K562 (cell line): ENCODE results near the gene CFAP251. TPM values are rescaled to one million over a fixed set of nuclear protein-coding genes. Genes with fewer than 3 reads are reported as not detected.

Experiments
- EZH2 ChIP-seq: IDR thresholded peaks from 2 replicates; pipeline ENCODE4 v1.6.1; 2012; ENCODE audit warnings: low read depth, mild to moderate bottlenecking, inconsistent platforms, low read length, borderline replicate concordance
- HDGF ChIP-seq: fragments of 450-650 bp; IDR thresholded peaks from 2 replicates; pipeline ENCODE4 v1.6.1; 2016
- LARP7 ChIP-seq: fragments of 450-650 bp; IDR thresholded peaks from 2 replicates; pipeline ENCODE4 v1.6.1; 2016
- MGA ChIP-seq: fragments of 450-650 bp; IDR thresholded peaks from 2 replicates; pipeline ENCODE4 v1.6.1; 2016; ENCODE audit warnings: mild to moderate bottlenecking, moderate library complexity
- MXI1 ChIP-seq: IDR thresholded peaks from 2 replicates; pipeline ENCODE4 v1.6.1; 2011; ENCODE audit warnings: low read depth, mild to moderate bottlenecking, improper control_type of control experiment, low read length
- NBN ChIP-seq: fragments of 450-650 bp; IDR thresholded peaks from 2 replicates; pipeline ENCODE4 v1.6.1; 2016; ENCODE audit warnings: low read depth, mild to moderate bottlenecking
- polyA plus RNA-seq, 8 experiments: library from polyadenylated mRNA; depleted of rRNA in 4 of 8; stranded (reverse) in 5 of 8; unstranded in 3 of 8; fragments of >200 nt; fragmentation: Nextera tagmentation in 2 of 8; fragmentation: Illumina TruSeq in 1 of 8; extraction: Ambion mirVana in 2 of 8; extraction: Trizol in 1 of 8; gene quantifications; 2 replicates each; pipeline versions ENCODE4 v1.2.1 to v1.2.3, GENCODE V29; 2011 to 2014; ENCODE audit warnings: inconsistent platforms in 1 of 8, missing spikeins in 1 of 8
- total RNA-seq, 7 experiments: library from RNA; depleted of rRNA in 6 of 7; stranded (reverse); fragments of >200 nt in 6 of 7; fragmentation: Illumina TruSeq in 2 of 7; extraction: Trizol in 2 of 7; gene quantifications; 2 replicates each; pipeline versions ENCODE4 v1.2.1 to v1.2.3, GENCODE V29; 2011 to 2021; ENCODE audit warnings: low replicate concordance in 1 of 7
- TF ChIP-seq, protein P1 (sequence below), 2 experiments: IDR thresholded peaks in 1 of 2; conservative IDR thresholded peaks in 1 of 2; 2 replicates each; pipeline ENCODE4 v1.6.1; 2016; ENCODE audit warnings: low read depth in 2 of 2, mild to moderate bottlenecking in 1 of 2, missing compliant biosample characterization in 1 of 2, missing genetic modification characterization in 1 of 2, moderate library complexity in 1 of 2
- TF ChIP-seq, protein P2 (sequence below), 2 experiments: fragments of 450-650 bp in 1 of 2; IDR thresholded peaks; 2 replicates each; pipeline ENCODE4 v1.6.1; 2011 to 2017; ENCODE audit warnings: low read depth in 2 of 2, antibody characterized with exemption in 1 of 2, borderline replicate concordance in 1 of 2, low read length in 1 of 2, mild to moderate bottlenecking in 1 of 2, mixed read lengths in 1 of 2; ENCODE audit not compliant: control insufficient read depth in 1 of 2

Gene CFAP251
- total and polyA plus RNA-seq, 9 of the 15 experiments (the other 6 are each of a cell fraction or from before 2014, with no cell fraction given) = 16.6 to 31.0 (median 19.1) TPM

DNA sequence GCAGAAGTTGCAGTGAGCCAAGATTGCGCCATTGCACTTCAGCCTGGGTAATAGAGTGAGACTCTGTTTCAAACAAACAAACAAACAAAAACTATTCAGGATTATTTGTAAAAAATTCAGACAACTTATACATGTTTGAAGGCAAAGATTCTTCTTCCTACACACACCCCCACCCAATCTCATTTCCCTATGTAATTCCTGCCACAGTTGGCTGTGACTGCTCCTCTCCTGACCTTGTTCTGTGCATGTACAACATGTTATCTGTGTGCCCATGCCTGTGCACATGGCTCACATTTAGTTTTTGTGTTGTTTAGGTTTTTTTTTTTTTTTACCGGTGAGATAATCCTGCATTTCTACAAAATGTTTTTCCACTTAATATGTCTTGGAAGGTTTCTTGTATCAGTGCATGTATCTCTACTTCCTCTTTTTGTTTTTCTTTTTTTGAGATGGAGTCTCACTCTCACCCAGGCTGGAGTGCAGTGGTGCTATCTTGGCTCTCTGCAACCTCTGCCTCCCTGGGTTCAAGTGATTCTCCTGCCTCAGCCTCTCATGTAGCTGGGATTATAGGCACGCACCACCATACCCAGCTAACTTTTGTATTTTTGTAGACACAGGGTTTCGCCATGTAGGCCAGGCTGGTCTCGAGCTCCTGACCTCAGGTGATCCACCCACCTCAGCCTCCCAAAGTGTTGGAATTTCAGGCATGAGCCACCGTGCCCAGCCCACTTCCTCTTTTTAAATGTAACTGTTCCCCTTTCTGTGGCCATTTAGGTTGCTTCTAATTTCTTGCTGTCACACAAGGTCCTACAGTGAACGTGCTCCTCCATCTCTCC lies 8.7 kb downstream of the CFAP251 start (continued):
- TF ChIP-seq, protein P1, sequence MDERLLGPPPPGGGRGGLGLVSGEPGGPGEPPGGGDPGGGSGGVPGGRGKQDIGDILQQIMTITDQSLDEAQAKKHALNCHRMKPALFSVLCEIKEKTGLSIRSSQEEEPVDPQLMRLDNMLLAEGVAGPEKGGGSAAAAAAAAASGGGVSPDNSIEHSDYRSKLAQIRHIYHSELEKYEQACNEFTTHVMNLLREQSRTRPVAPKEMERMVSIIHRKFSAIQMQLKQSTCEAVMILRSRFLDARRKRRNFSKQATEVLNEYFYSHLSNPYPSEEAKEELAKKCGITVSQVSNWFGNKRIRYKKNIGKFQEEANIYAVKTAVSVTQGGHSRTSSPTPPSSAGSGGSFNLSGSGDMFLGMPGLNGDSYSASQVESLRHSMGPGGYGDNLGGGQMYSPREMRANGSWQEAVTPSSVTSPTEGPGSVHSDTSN (CRISPR knock-in tag; IDR thresholded peaks at IDR 0.05; ENCODE audit: low read depth) = no peak
- TF ChIP-seq, protein P1 (tag; conservative IDR thresholded peaks at IDR 0.05; ENCODE audit: low read depth) = no peak
- TF ChIP-seq MGA (no peak; the same call in 1 of the 2 replicates), MXI1 (no peak), LARP7 (no peak), NBN (peak; percentile 72; the same call in 1 of the 2 replicates), HDGF (0 out of 2 replicates have a peak, but pooled peaks have one; percentile 57), EZH2 (no peak)
- TF ChIP-seq, protein P2, sequence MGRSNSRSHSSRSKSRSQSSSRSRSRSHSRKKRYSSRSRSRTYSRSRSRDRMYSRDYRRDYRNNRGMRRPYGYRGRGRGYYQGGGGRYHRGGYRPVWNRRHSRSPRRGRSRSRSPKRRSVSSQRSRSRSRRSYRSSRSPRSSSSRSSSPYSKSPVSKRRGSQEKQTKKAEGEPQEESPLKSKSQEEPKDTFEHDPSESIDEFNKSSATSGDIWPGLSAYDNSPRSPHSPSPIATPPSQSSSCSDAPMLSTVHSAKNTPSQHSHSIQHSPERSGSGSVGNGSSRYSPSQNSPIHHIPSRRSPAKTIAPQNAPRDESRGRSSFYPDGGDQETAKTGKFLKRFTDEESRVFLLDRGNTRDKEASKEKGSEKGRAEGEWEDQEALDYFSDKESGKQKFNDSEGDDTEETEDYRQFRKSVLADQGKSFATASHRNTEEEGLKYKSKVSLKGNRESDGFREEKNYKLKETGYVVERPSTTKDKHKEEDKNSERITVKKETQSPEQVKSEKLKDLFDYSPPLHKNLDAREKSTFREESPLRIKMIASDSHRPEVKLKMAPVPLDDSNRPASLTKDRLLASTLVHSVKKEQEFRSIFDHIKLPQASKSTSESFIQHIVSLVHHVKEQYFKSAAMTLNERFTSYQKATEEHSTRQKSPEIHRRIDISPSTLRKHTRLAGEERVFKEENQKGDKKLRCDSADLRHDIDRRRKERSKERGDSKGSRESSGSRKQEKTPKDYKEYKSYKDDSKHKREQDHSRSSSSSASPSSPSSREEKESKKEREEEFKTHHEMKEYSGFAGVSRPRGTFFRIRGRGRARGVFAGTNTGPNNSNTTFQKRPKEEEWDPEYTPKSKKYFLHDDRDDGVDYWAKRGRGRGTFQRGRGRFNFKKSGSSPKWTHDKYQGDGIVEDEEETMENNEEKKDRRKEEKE (IDR thresholded peaks at IDR 0.05; ENCODE audit: borderline replicate concordance in 1 of 2, control insufficient read depth in 1 of 2, low read depth in 2 of 2, low read length in 1 of 2) = no peak
